DOHH2 (cell line): ENCODE measurements around the gene ERG.

ENCODE experiments used
- H3F3A ChIP-seq: fragments of 200-600 bp; sonication (generic), shearing (Covaris generic); 2 replicates; pipeline ENCODE4 v1.6.0; 2016; ENCODE audit warnings: antibody characterized with exemption, mild to moderate bottlenecking; ENCODE audit not compliant: control insufficient read depth, insufficient read depth
- H3K27ac ChIP-seq: fragments of 200-600 bp; sonication (generic); 2 replicates; pipeline ENCODE4 v1.5.1; 2014; ENCODE audit warnings: low read depth, mild to moderate bottlenecking, low read length, moderate library complexity
- H3K27me3 ChIP-seq: fragments of 200-600 bp; sonication (generic); 2 replicates; pipeline ENCODE4 v1.6.1; 2014; ENCODE audit warnings: mild to moderate bottlenecking, low read length, mixed read lengths; ENCODE audit not compliant: control insufficient read depth
- H3K36me3 ChIP-seq: fragments of 200-600 bp; sonication (generic); 2 replicates; pipeline ENCODE4 v1.6.1; 2014; ENCODE audit warnings: mild to moderate bottlenecking, low read length, moderate library complexity, mixed read lengths; ENCODE audit not compliant: control insufficient read depth
- H3K4me1 ChIP-seq: fragments of 200-600 bp; sonication (generic); 2 replicates; pipeline ENCODE4 v1.6.1; 2014; ENCODE audit warnings: mild to moderate bottlenecking, low read length, mixed read lengths; ENCODE audit not compliant: control insufficient read depth
- H3K4me2 ChIP-seq: fragments of 200-600 bp; sonication (generic); 2 replicates; pipeline ENCODE4 v1.6.0; 2014; ENCODE audit warnings: mild to moderate bottlenecking, low read length, moderate library complexity
- H3K4me3 ChIP-seq: fragments of 200-600 bp; sonication (generic); 2 replicates; pipeline ENCODE4 v1.5.1; 2014; ENCODE audit warnings: mild to moderate bottlenecking, low read length, mixed read lengths
- H3K79me2 ChIP-seq: fragments of 200-600 bp; sonication (generic); 2 replicates; pipeline ENCODE4 v1.6.1; 2014; ENCODE audit warnings: mild to moderate bottlenecking, low read length, mixed read lengths; ENCODE audit not compliant: control insufficient read depth
- H3K9me2 ChIP-seq: fragments of 200-600 bp; sonication (generic); replicated peaks from 2 replicates; pipeline ENCODE4 v1.6.1; 2014; ENCODE audit warnings: mild to moderate bottlenecking, low read length, mixed read lengths; ENCODE audit not compliant: control insufficient read depth
- H3K9me3 ChIP-seq: fragments of 200-600 bp; sonication (generic); 2 replicates; pipeline ENCODE4 v1.6.1; 2014; ENCODE audit warnings: antibody characterized with exemption, low read length, mixed read lengths; ENCODE audit not compliant: control insufficient read depth, insufficient read depth
- H4K20me1 ChIP-seq: fragments of 200-600 bp; sonication (generic); 2 replicates; pipeline ENCODE4 v1.6.0; 2014; ENCODE audit warnings: low read depth, mild to moderate bottlenecking, antibody characterized with exemption, low read length, moderate library complexity; ENCODE audit not compliant: control insufficient read depth, insufficient read depth
- CTCF ChIP-seq: fragments of 200-600 bp; sonication (generic); IDR thresholded peaks from one replicate; pipeline ENCODE4 v1.5.1; 2014; ENCODE audit warnings: antibody characterized with exemption, mild to moderate bottlenecking, low read depth, low read length; ENCODE audit not compliant: poor library complexity, severe bottlenecking
- EZH2phosphoT487 ChIP-seq: fragments of 200-600 bp; sonication (generic); IDR thresholded peaks from 2 replicates; pipeline ENCODE4 v1.6.1; 2017; ENCODE audit warnings: borderline replicate concordance, mild to moderate bottlenecking, antibody characterized with exemption, low read length, moderate library complexity, mixed read lengths

Gene ERG

GRCh38 chr21:38505654-38506523, 7.6 kb upstream of the ERG start:
- Histone ChIP-seq H3K27ac (no peak overlapping the region), H3K9me2 (no peaks in the 10 kb centered on the region), H3K27me3 (no peaks in the 10 kb centered on the region), H3K9me3 (no peaks in the 10 kb centered on the region), H3K79me2 (no peaks in the 10 kb centered on the region), H4K20me1 (no peaks in the 10 kb centered on the region), H3F3A (no peaks in the 10 kb centered on the region), H3K4me3 (no peak overlapping the region), H3K4me1 (no peaks in the 10 kb centered on the region), H3K4me2 (no peak overlapping the region), H3K36me3 (no peaks in the 10 kb centered on the region)
- TF ChIP-seq EZH2phosphoT487 (no peak), CTCF (peak; percentile 65)

GRCh38 chr21:38504066-38504465, 5.8 kb upstream of the ERG start:
- peaks cover 9% of the 10 kb centered on the region for H3K27me3 ChIP-seq
- no peaks in the 10 kb centered on the region for H3K9me3 ChIP-seq
- no peak overlapping the region for H3K4me2 ChIP-seq
- no peaks in the 10 kb centered on the region for H4K20me1 ChIP-seq
- no peaks in the 10 kb centered on the region for H3K36me3 ChIP-seq
- no peak overlapping the region for H3K4me3 ChIP-seq
- H3K79me2 ChIP-seq: no peaks in the 10 kb centered on the region
- TF ChIP-seq CTCF: no peak
- TF ChIP-seq EZH2phosphoT487: no peak
- no peak overlapping the region for H3K27ac ChIP-seq
- no peaks in the 10 kb centered on the region for H3F3A ChIP-seq
- no peaks in the 10 kb centered on the region for H3K4me1 ChIP-seq
- H3K9me2 ChIP-seq: no peaks in the 10 kb centered on the region

DNA sequence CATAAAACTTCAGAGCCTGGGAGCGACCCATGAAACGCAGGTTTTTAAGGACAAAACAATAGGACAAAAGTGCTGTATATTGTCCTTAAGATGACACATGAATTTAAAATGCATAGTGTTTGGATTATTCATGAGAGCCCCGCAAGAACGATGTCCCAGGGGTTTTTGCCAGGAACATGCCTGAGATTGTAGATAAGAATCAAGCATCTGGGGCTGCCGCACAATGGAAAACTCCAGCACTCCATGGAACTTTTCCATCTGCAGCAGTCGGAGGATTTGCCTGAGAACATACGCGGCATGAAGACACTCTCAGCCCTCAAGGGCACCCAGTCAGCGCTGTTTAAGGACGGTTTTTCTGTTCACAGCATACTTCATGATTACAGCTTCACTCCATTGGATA, 5.3 kb upstream of the ERG start:
- TF ChIP-seq EZH2phosphoT487 (no peak), CTCF (no peak)
- Histone ChIP-seq H3F3A (no peaks in the 10 kb centered on the region), H3K4me3 (no peak overlapping the region), H3K9me3 (no peaks in the 10 kb centered on the region), H3K4me1 (no peaks in the 10 kb centered on the region), H4K20me1 (no peaks in the 10 kb centered on the region), H3K4me2 (no peak overlapping the region), H3K79me2 (no peaks in the 10 kb centered on the region), H3K27me3 (peaks cover 13% of the 10 kb centered on the region), H3K36me3 (no peaks in the 10 kb centered on the region), H3K27ac (no peak overlapping the region), H3K9me2 (no peaks in the 10 kb centered on the region)
